ENCODE results near the gene ADCY7. TPM values are rescaled to one million over a fixed set of nuclear protein-coding genes. Genes with fewer than 3 reads are reported as not detected.
"Not testable (repeated sequence)": the region's sequence is repeated elsewhere in the genome, so short reads cannot be mapped to it uniquely, and the experiment has no call there.

Gene ADCY7
- total RNA-seq, 1 donor from 2014 or later: 24.4 TPM

DNA sequence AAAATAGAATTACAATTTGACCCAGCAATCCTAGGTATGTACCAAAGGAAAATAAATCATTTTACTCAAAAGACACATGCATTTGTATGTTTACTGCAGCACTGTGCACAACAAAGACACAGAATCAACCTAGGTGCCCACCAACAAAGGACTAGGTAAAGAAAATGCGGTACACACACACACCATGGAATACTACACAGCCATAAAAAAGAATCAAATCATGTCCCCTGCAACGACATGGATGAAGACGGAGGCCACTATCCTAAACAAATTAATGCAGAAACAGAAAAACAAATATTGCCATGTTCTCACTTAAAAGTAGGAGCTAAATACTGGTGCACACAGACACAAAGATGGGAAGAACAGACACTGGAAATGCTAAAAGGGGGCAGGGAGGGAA, 66.2 kb downstream of the ADCY7 start:
- DNase-seq (ENCODE audit: low read depth): no peak

DNA sequence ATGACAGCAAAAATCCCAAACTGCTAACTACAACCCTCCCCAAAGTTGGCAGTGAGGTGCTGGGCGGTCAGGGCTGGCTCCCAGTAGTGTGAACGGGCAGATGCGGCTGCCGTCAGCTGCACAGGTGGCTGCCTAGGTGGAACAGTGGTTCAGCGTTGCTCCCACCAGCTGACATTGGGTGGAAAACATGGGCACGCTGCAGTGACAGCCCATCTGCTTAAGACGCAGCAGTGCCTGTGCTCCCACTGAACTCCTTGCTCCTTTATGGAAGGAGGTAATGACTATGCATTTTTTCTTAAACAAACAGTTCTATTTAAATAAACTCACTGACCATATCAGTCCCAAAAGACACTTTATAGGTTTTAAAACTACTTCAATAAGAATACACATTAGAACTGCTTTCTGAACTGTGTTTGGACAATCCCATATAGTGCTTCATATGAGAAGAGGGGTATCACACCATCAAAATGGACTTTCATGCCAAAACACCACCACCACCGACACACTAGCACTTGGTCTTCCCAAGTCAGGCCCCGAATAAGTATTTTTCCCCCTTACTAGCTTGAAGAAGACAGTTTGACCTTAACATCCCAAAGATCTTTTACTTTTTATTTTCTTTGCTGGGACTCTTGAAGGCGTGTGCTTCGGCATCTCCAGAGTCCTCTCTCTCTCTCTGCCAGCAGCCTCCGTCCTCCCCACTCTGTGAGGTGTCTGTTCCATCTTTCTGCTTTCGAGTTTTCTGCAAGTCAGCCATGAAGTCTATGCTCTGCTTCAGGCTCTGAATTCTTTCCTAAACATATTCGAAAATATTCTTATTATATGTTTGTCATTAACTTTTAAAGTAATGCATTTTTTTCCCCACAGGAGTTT, 68.0 kb downstream of the ADCY7 start:
- no peak for DNase-seq (ENCODE audit: low read depth)

DNA sequence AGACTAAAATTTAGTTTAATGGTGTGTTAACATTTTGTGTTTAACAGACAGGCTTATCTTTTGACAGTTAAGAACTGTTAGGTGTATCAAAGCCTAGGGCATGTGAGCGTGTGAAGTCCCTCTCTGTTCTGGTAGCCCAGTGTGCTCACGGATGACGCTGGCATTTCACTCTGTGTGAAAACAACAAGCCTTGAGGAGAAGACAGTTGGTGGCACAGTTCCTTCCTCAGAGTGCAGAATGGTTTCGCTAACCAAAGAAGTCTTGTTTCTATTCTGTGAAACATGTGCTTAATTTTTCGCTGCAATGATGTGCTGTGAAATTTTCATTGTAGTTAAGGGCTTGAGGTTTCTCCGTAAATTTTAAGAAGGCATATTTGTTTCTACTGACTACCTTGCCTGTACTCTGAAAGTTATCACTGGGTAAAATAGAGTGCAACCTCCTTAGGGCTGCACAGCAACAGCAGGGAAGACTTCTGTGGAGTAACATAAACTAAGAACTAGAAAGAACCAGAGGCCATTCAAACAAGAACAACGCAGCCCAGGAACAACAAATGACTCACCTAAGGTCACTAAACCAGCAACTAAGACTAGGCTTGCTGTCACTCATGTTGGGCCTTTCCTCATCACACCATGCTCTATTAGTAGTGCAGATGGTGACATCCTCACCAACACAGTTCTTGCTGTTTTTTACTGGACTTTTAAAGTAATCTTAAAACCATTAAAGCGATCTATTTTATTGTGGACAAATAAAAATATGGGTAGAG, 69.0 kb downstream of the ADCY7 start:
- DNase-seq (ENCODE audit: low read depth): no peak

DNA sequence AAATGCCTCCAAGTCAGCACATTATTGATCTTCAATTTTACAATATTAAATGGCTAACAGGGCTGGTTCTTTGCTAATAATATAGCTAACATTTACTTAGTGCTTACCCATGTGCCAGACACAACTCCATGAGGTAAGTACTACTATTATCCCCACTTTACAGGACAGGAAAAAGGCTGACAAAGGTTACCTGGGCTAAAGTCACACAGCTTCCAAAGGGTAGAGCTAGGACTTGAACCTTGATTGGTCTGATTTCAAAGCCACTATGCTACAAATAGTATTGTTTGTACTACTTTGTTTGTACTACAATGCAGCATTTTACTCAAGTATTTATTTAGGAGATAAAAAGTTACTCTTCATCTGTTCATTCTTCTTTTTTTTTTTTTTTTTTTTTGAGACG, 70.5 kb downstream of the ADCY7 start:
- DNase-seq (ENCODE audit: low read depth): no peak

DNA sequence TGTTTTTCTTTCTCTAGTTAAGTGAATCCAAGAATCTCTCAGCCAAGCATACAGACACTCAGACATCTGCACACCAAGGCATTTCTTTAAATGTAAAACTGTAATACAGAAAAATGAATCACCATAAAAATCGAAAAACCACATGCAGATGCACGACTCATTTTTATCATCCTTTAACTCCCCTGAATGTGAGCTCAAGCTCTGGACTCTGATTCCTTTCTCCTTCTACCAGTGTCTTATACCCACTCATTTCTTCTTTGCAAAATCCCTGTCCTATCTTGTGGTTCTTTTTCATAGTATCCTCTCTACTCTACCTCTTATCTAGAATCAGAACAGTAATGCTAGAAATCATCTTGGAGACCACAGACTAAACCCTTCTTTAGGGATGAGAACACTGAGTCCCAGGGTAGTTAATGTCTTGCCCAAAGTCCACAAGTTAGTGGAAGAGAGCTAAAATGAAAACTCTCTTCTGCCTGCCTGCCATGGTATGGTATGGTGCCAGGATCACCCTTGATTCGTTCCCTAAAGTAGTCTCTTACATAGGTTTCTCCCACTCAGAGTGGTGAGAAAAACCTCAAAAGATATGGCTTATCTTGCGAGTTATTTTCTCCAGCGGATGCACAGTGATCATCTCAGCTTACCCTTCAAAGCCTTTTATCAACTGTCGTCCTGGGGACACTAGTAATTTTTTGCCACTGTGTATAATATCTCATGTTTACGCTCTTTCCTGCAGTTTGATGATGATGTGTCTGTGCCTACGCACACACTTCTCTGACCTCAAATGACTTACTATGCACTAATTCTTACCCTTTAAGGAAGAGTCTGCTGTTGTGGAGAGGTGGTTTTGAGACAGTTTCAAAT, 72.2 kb downstream of the ADCY7 start:
- no peak for DNase-seq (ENCODE audit: low read depth)

DNA sequence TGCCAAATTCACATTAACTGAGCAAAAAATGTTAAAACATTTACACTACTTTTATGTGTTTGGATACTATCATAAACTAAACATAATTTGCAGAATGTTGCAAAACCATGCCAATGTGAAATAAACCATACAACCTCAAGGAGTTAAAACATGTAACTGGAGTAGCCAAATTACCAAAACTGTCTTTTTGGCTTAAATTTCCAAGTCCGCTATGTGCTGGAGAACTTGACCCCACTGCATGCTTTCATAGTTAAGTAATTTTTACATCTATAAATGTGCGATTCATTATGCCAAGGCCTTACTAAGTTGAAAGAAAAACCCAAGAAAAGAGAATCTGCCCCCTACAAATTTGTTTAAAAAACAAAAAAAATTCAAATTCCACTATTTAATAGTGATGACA, 74.2 kb downstream of the ADCY7 start:
- no peak for DNase-seq (ENCODE audit: low read depth)

DNA sequence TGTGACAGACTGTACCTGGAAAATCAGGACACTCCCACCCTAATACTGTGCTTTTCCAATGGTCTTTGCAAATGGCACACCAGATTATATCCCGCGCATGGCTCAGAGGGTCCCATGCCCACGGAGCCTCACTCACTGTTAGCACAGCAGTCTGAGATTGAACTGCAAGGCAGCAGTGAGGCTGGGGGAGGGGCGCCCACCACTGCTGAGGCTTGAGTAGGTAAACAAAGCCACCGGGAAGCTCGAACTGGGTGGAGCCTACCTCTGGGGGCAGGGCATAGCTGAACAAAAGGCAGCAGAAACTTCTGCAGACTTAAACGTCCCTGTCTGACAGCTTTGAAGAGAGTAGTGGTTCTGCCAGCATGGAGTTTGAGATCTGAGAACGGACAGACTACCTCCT, 77.2 kb downstream of the ADCY7 start:
- not testable (repeated sequence) for DNase-seq (ENCODE audit: low read depth)

DNA sequence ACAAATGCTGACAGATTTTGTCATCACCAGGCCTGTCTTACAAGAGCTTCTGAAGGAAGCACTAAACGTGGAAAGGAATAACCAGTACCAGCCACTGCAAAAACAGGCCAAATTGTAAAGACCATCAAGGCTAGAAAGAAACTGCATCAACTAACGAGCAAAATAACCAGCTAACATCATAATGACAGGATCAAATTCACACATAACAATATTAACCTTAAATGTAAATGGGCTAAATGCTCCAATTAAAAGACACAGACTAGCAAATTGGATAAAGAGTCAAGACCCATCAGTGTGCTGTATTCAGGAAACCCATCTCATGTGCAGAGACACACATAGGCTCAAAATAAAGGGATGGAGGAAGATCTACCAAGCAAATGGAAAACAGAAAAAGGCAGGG, 78.9 kb downstream of the ADCY7 start:
- not testable (repeated sequence) for DNase-seq (ENCODE audit: low read depth)

DNA sequence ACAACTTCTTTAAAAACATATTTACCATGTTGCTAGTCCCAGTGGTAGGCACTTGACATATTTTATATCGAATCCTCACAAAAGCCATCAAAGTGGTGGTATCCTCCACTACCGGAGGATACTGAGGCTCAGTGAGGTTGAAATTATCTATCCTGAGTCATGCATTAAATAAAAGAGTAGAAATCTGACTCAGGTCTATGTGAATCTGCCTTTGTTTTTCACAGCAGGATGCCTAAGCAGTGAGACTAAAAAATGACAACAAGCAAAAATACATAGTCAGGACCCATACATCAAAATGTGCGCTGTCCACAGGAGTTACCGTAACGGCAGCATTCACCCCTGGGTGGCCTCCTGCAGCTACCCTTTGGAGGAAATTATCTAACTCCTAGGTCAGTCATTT, 84.8 kb downstream of the ADCY7 start:
- DNase-seq (ENCODE audit: low read depth): no peak

DNA sequence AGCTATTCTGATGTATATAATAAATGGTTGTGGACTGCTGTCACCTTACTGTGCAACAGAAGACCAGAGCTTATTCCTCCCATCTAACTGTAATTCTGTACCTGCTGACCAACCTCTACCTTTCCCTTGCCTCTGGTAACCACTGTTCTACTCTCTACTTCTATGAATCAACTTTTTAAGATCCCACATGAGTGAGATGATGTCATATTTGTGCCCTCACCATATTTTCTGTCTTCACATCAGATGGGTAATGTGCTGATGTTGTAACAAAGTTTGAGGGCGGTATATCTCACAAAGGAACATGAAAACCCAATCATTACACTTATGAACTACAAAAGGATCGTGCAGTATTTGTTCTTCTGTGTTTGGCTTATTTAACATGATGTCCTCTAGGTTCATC, 85.6 kb downstream of the ADCY7 start:
- DNase-seq (ENCODE audit: low read depth): no peak

DNA sequence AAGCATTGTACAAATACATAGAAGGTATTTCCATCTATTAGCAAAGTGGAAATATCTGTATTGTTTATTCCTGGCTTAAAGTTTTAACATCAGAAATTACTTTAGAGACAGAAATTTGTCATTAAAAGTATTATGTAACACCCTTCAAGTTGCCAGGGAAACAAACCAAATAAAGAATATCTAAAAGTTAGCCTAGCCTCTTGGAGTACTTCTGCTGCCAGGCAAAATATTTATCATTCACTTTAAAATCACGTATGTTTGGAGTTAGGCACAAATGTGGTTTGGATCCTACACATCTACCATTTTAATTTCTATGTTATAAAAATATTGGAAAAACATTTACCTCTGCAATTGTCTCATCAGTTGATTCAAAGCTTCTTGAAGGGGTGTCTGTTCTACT, 87.7 kb downstream of the ADCY7 start:
- no peak for DNase-seq (ENCODE audit: low read depth)

DNA sequence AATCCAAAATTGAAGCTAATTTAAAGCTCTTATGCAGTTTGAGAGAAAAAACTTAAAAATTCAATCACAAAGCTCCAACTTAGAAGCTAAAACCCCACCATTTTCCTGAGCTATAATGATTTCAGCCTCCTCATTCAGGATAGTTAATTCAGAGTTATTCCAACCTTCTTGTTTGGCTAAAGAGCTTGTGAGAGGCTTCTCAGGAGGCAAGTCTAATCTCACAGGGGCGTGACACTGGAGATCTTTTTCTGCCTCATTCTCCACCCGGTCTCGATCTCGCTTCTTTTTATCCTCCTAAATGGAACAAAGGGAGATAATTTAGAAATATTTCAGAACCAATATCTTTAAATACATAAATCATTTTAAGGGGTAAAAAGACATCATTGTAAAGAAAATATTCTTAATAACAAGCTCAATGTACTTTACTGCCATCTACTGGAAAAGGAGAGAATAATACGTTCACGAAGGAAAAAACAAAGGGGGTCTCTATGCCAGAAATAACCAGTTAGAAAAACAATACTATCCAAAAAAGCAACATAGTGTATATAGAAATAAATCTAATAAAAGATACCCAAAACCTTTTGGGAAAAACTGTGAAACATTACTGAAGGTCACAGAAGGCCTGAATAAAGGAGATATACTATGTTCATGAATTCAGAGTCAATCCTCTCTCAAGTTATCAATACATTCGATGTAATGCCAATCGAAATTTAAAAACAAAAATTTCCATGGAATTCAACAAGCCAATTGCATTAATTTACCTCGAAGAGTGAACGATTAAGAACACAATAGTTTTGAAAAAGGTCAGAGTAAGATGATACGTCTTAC, 88.5 kb downstream of the ADCY7 start:
- no peak for DNase-seq (ENCODE audit: low read depth)

DNA sequence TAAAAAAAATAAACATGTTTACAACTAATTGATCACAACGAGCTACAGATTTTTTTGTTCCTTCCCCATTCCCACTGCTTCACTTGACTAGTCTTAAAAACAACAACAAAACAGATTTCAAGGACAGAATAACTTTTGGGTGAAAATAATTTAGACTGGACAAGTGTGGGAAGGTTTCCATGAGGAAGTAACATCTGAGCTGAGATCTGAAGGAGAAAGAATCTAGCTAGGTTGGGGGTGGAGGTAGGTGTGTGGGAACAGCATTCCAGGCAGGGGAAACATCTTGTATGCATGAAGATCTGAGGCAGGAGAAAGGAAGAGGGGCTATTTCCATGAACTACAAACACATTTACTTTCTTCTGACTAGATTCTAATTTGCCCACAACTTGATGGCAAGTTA, 93.3 kb downstream of the ADCY7 start:
- no peak for DNase-seq (ENCODE audit: low read depth)

DNA sequence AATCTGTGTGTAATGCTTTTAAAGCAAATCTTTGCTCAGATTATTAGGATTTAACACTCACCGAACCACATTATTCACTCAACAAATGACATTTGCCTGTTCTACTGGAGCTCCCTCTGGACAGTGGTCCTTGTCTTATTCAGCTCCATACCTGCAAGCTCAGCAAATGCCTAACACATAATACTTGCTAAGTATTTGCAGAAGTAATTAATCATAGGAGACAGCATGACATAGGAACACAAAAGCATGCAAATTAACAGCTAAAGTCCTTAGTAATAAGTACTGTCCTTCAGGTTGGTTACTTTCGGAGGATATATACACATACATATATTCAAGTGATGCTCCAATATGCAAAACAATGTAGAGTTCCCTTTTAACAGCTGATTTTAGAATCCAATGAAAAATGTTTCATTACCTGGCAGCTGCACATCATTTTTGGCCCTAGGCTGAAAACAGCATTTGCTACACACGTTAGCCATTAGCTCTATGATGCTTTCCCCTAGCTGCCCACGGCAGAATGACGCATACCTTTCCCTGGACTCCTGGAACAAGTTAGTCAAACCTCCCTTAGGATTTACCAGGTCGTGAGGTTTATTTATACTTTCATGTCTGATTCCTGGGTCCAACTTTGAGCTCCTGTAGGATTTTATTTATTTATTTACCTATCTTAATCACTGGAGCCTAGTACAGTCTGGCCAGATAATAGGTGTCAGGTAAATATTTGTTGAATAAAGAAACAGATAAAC, 93.9 kb downstream of the ADCY7 start:
- no peak for DNase-seq (ENCODE audit: low read depth)

DNA sequence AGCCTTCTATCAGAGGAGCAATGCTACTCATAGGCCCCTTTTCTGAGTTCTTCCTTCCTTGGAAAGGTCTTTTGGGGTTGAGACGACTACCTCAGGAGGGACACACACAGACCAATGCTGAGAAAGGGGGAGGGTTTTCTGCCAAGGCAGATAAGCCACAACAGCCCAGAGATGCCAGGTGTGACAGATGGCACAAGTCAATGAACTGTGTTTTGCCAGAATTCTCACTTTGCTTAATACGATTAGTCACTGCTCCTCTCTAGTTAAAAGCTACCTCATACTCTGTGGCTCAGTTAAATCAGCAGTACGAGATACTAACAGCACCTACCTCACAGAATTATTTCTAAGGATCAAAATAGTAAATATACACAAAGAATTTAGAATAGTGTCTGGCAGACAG, 94.4 kb downstream of the ADCY7 start:
- DNase-seq (ENCODE audit: low read depth): peak; percentile 39

DNA sequence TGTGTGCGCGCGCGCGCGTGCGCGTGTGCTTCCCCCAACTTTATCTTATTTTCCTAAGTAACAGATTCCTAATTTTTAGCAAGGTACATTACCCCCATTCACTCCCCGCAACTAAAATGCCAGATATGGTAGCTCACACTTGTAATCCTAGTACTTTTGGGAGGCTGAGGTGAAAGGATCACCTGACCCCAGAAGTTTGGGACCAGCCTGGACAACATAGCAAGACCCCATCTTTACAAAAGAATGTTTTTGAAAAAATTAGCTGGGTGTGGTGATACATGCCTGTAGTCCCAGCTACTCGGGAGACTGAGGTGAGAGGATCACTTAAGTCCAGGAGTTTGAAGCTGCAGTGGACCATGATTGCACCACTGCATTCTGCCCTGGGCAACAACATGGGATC, 97.3 kb downstream of the ADCY7 start:
- no peak for DNase-seq (ENCODE audit: low read depth)

DNA sequence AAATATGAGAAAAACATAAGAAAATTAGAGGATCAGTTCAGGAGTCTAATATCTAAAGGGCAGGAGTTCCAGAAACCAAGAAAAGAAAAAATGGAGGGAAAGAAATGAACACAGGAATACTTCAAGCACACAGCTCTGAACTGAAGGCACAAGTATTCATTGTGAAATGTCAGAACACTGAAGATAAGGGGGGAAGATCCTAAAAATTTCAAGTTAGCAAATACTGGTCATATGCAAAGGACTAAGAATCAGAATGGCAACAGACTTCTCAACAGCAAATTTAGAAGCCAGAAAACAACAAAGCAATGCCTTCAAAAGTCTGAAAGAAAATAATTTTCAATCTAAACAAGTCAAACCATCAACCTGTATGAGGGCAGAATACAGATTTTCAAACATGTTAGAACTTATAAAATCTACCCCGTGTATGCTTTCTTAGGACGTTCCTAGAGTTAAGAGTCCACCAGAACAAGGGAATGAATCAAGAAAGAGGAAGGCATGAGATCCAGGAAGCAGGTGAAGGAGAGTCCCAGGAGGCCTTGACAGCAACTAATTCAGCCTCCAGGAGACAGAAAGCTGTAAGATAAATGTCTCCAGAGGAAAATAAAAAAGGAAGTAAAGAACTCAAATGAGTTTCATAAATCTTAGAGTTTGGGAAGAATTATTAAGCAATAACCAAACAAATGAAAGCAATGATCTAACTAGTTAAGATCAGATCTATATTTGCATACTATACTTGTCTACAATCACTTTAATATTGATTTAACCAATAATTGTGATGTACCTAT, 99.6 kb downstream of the ADCY7 start:
- no peak for DNase-seq (ENCODE audit: low read depth)
